SK-N-SH (cell line): ENCODE measurements around the gene C19orf44. TPM values are rescaled to one million over a fixed set of nuclear protein-coding genes. Genes with fewer than 3 reads are reported as not detected.

Experiments
- CTCF ChIA-PET: fragments of 300-600, 350-600 bp; formaldehyde crosslinking; extraction: SDS; loops from one replicate; lab custom pipeline; 2021; lab: Yijun Ruan, JAX
- POLR2A ChIA-PET: fragments of 350-600 bp; sonication (Branson Sonifier 250); formaldehyde crosslinking; extraction: SDS; loops from one replicate; lab custom pipeline; 2020; ENCODE audit warnings: antibody characterized with exemption, inconsistent platforms; lab: Yijun Ruan, JAX
- DNase-seq: peaks from one replicate; pipeline ENCODE4 v3.0.0; 2012
- H2AFZ ChIP-seq: fragments of 200-600 bp; sonication (generic); 2 replicates; pipeline ENCODE4 v1.8.1; 2016; ENCODE audit warnings: antibody characterized with exemption, mild to moderate bottlenecking, low read depth
- H3F3A ChIP-seq: fragments of 200-600 bp; sonication (generic); replicated peaks from 2 replicates; pipeline ENCODE3; 2016; ENCODE audit warnings: antibody characterized with exemption, mild to moderate bottlenecking; ENCODE audit not compliant: insufficient read depth
- H3K27ac ChIP-seq, 2 experiments: fragments of 200-500 bp in 1 of 2; fragments of 200-600 bp in 1 of 2; sonication (Bioruptor generic) in 1 of 2; sonication (generic), shearing (Covaris generic) in 1 of 2; 2 replicates each; pipeline versions ENCODE4 v1.5.1 to v1.6.1; 2014 to 2016; ENCODE audit warnings: low read depth in 2 of 2, inconsistent platforms in 1 of 2, low read length in 1 of 2, mild to moderate bottlenecking in 1 of 2, mixed read lengths in 1 of 2
- H3K27me3 ChIP-seq: fragments of 200-600 bp; sonication (generic), shearing (Covaris generic); 2 replicates; pipeline ENCODE4 v1.6.1; 2016; ENCODE audit warnings: mixed run types; ENCODE audit not compliant: insufficient read depth
- H3K36me3 ChIP-seq, 2 experiments: fragments of 200-500 bp in 1 of 2; fragments of 200-600 bp in 1 of 2; sonication (Bioruptor generic) in 1 of 2; sonication (generic) in 1 of 2; replicated peaks in 1 of 2; 2 replicates each; pipeline versions ENCODE3 to v1.5.1; 2014 to 2016; ENCODE audit warnings: low read length in 1 of 2, mild to moderate bottlenecking in 1 of 2; ENCODE audit not compliant: insufficient read depth in 2 of 2, control insufficient read depth in 1 of 2
- H3K4me1 ChIP-seq, 2 experiments: fragments of 200-500 bp in 1 of 2; fragments of 200-600 bp in 1 of 2; sonication (Bioruptor generic) in 1 of 2; sonication (generic), shearing (Covaris generic) in 1 of 2; 2 replicates each; pipeline versions ENCODE4 v1.5.1 to v1.6.1; 2014 to 2016; ENCODE audit warnings: low read depth in 1 of 2, low read length in 1 of 2, mixed run types in 1 of 2; ENCODE audit not compliant: insufficient read depth in 2 of 2, control insufficient read depth in 1 of 2
- H3K4me2 ChIP-seq: fragments of 200-600 bp; sonication (generic), shearing (Covaris generic); 2 replicates; pipeline ENCODE4 v1.6.1; 2017; ENCODE audit warnings: mixed run types
- H3K4me3 ChIP-seq, 2 experiments: fragments of 200-500 bp in 1 of 2; fragments of 200-600 bp in 1 of 2; sonication (Bioruptor generic) in 1 of 2; sonication (generic), shearing (Covaris generic) in 1 of 2; 2 replicates each; pipeline versions ENCODE4 v1.5.1 to v1.8.1; 2014 to 2016; ENCODE audit warnings: low read depth in 2 of 2, inconsistent platforms in 1 of 2, low read length in 1 of 2, mild to moderate bottlenecking in 1 of 2, mixed read lengths in 1 of 2, moderate library complexity in 1 of 2
- H3K79me2 ChIP-seq: fragments of 200-600 bp; sonication (generic); 2 replicates; pipeline ENCODE4 v1.8.1; 2017; ENCODE audit warnings: mild to moderate bottlenecking; ENCODE audit not compliant: insufficient read depth
- H3K9ac ChIP-seq: fragments of 200-600 bp; sonication (generic); 2 replicates; pipeline ENCODE4 v1.6.1; 2017; ENCODE audit warnings: mixed run types
- H3K9me2 ChIP-seq: fragments of 200-600 bp; sonication (generic); 2 replicates; pipeline ENCODE4 v1.6.1; 2017; ENCODE audit warnings: mixed run types
- H3K9me3 ChIP-seq: fragments of 200-600 bp; sonication (generic); 2 replicates; pipeline ENCODE4 v1.6.1; 2017; ENCODE audit warnings: mixed run types, mild to moderate bottlenecking, moderate library complexity
- H4K20me1 ChIP-seq: fragments of 200-600 bp; sonication (generic); 2 replicates; pipeline ENCODE4 v1.6.1; 2017; ENCODE audit warnings: mild to moderate bottlenecking, mixed run types; ENCODE audit not compliant: insufficient read depth
- ELF1 ChIP-seq: IDR thresholded peaks from 2 replicates; pipeline ENCODE4 v1.4.0; 2012
- EP300 ChIP-seq, 2 experiments: IDR thresholded peaks; 2 replicates each; pipeline versions ENCODE4 v1.4.0 to v1.6.1; 2012; ENCODE audit warnings: borderline replicate concordance in 1 of 2, low read depth in 1 of 2, low read length in 1 of 2
- FOSL2 ChIP-seq: IDR thresholded peaks from 2 replicates; pipeline ENCODE4 v1.4.0; 2012; ENCODE audit warnings: low read depth, mild to moderate bottlenecking, moderate library complexity, borderline replicate concordance
- FOXM1 ChIP-seq: IDR thresholded peaks from 2 replicates; pipeline ENCODE4 v1.4.0; 2012; ENCODE audit warnings: low read depth, mild to moderate bottlenecking
- GABPA ChIP-seq: IDR thresholded peaks from 2 replicates; pipeline ENCODE4 v1.4.0; 2012; ENCODE audit warnings: low read depth, mild to moderate bottlenecking
- GATA2 ChIP-seq: sonication (generic); formaldehyde crosslinking; IDR thresholded peaks from 2 replicates; pipeline ENCODE4 v1.5.0; 2020; ENCODE audit warnings: mild to moderate bottlenecking, missing genetic modification reagents
- MXI1 ChIP-seq: IDR thresholded peaks from 2 replicates; pipeline ENCODE4 v1.6.1; 2012; ENCODE audit warnings: mild to moderate bottlenecking, low read depth, low read length, improper control_type of control experiment
- NRF1 ChIP-seq: IDR thresholded peaks from 2 replicates; pipeline ENCODE4 v1.6.1; 2012; ENCODE audit warnings: low read depth, mild to moderate bottlenecking, low read length
- POLR2AphosphoS5 ChIP-seq: IDR thresholded peaks from 2 replicates; pipeline ENCODE4 v1.6.1; 2012; ENCODE audit warnings: low read depth, low read length
- RCOR1 ChIP-seq: fragments of 150-350 bp; IDR thresholded peaks from 2 replicates; pipeline ENCODE4 v1.6.1; 2017; ENCODE audit warnings: antibody characterized with exemption, low read length
- RFX5 ChIP-seq: IDR thresholded peaks from 2 replicates; pipeline ENCODE4 v1.6.1; 2012; ENCODE audit warnings: mild to moderate bottlenecking, improper control_type of control experiment, low read length
- RXRA ChIP-seq: IDR thresholded peaks from 2 replicates; pipeline ENCODE4 v1.4.0; 2012; ENCODE audit warnings: low read depth, mild to moderate bottlenecking, borderline replicate concordance
- TCF12 ChIP-seq: IDR thresholded peaks from 2 replicates; pipeline ENCODE4 v1.4.0; 2012
- TEAD4 ChIP-seq: IDR thresholded peaks from 2 replicates; pipeline ENCODE4 v1.4.0; 2012; ENCODE audit warnings: mild to moderate bottlenecking, borderline replicate concordance; ENCODE audit not compliant: insufficient read depth
- USF1 ChIP-seq: IDR thresholded peaks from 2 replicates; pipeline ENCODE4 v1.4.0; 2012; ENCODE audit warnings: low read depth, borderline replicate concordance
- YY1 ChIP-seq: IDR thresholded peaks from 2 replicates; pipeline ENCODE4 v1.4.0; 2012; ENCODE audit warnings: low read depth, mild to moderate bottlenecking
- ZBTB33 ChIP-seq: IDR thresholded peaks from 2 replicates; pipeline ENCODE4 v1.4.0; 2012; ENCODE audit warnings: low read depth, borderline replicate concordance
- WGBS: methylation state at CpG from one replicate; pipeline ENCODE4 v1.1.6; 2017; ENCODE audit warnings: low lambda C conversion rate; 5-methylcytosine and 5-hydroxymethylcytosine counted together
- polyA plus RNA-seq, 3 experiments: library from polyadenylated mRNA; depleted of rRNA; stranded (reverse); fragments of >200 nt; gene quantifications; 2 replicates each; pipeline ENCODE4 v1.2.3, GENCODE V29; 2012
- TF ChIP-seq, protein P1 (sequence below): IDR thresholded peaks from 2 replicates; pipeline ENCODE4; 2012

Gene C19orf44
- polyA plus RNA-seq, 1 of the 3 experiments (the other 2 are of a cell fraction): 6.0 TPM

DNA sequence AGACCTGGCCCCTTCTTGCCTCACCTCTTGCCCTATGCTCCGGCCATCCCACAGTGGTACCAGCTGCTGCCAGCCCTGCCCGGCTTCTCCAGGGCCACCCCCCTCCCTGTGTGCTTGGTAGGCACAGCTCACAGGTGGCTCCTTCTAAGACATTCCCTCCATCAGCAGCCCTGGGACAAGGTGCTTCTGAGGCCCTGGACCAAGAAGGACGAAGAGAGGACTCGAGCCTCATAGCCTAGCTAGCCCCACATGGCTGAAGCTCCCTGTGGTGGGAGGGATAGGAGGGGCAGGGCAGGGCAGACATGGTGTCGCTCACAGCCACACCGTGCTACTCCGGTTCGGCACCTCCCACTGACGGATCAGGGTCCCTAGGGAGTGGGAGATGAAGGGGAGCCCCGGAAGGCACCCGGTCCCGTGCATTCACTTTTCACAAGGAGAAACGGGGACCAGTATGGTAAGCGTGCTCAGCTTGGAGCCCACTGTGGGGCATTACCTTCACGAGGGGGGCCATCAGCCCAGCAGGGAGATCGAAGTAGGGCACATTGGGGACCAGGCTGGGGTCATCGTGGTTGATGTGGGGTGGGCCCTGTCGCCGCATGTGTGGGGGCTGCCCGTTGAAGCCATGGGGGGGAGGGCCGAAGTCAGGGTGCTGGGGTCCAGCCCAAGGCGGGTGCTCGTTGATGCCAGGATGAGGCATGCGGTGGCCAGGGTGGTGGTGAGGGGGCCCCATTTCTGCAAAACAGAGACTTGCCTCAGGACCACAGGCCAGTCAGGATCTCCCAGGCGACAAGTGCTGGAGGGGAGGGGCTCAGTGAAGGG is 26.6 kb downstream of the C19orf44 start:
- Histone ChIP-seq H3F3A (peaks cover 6% of the 10 kb centered on the region), H3K9me2 (no peaks in the 10 kb centered on the region), H3K27ac (no peak overlapping the region), H3K36me3 (peaks cover 29 to 82% of the 10 kb centered on the region in 2 experiments), H3K4me1 (no peaks in the 10 kb centered on the region), H3K9me3 (no peaks in the 10 kb centered on the region), H3K4me2 (no peak overlapping the region), H2AFZ (no peak overlapping the region), H3K27me3 (no peaks in the 10 kb centered on the region), H4K20me1 (0 out of 2 replicates have a peak, but pooled peaks cover 6% of the 10 kb centered on the region)
- ChIA-PET CTCF (interaction anchor here (1.8 kb wide), 1 partner anchor 81 kb away, joined by 6 read pairs; no protein-coding TSS in a partner anchor), POLR2A (no interaction called here)
- no peak for TF ChIP-seq FOXM1
- no peak for TF ChIP-seq RFX5
- no peak for TF ChIP-seq GATA2 (CRISPR knock-in tag)
- TF ChIP-seq MXI1: no peak
- TF ChIP-seq FOSL2: no peak
- no peak for TF ChIP-seq ZBTB33
- no peak for TF ChIP-seq GABPA
- TF ChIP-seq RXRA: no peak
- TF ChIP-seq YY1: no peak
- TF ChIP-seq RCOR1: no peak
- no peak for TF ChIP-seq NRF1
- no peak for TF ChIP-seq ELF1
- TF ChIP-seq POLR2AphosphoS5: no peak
- TF ChIP-seq TEAD4: no peak
- TF ChIP-seq, all 33 proteins: peak for 0
- 99% methylated on average over 14 of the region's 25 CpGs for WGBS
- Histone ChIP-seq H3K4me3 (no peak overlapping the region), H3K79me2 (0 out of 2 replicates have a peak, but pooled peaks cover 5% of the 10 kb centered on the region), H3K9ac (no peak overlapping the region)
- DNase-seq: no peak

GRCh38 chr19:16524991-16525734 is 29.0 kb downstream of the C19orf44 start:
- Histone ChIP-seq H4K20me1 (no peaks in the 10 kb centered on the region), H3K4me2 (no peak overlapping the region), H3K79me2 (0 out of 2 replicates have a peak, but pooled peaks cover 5% of the 10 kb centered on the region), H3K36me3 (peaks cover 30 to 78% of the 10 kb centered on the region in 2 experiments), H3K4me1 (no peaks in the 10 kb centered on the region), H3K4me3 (no peak overlapping the region), H2AFZ (no peak overlapping the region), H3K9ac (no peak overlapping the region), H3K9me3 (no peaks in the 10 kb centered on the region), H3K27ac (no peak overlapping the region), H3F3A (no peaks in the 10 kb centered on the region), H3K9me2 (no peaks in the 10 kb centered on the region), H3K27me3 (no peaks in the 10 kb centered on the region)
- POLR2A ChIA-PET: no interaction called here
- 94% methylated on average over 16 of the region's 54 CpGs for WGBS
- CTCF ChIA-PET: interaction anchor here (0.9 kb wide), 1 partner anchor 16 kb away, joined by 3 read pairs; no protein-coding TSS in a partner anchor
- TF ChIP-seq TCF12 (no peak), FOXM1 (no peak), EP300 (IDR thresholded peaks at IDR 0.05; ENCODE audit: borderline replicate concordance in 1 of 2, low read depth in 1 of 2, low read length in 1 of 2) (no peak), RFX5 (no peak), USF1 (no peak), RCOR1 (no peak)
- TF ChIP-seq, protein P1, sequence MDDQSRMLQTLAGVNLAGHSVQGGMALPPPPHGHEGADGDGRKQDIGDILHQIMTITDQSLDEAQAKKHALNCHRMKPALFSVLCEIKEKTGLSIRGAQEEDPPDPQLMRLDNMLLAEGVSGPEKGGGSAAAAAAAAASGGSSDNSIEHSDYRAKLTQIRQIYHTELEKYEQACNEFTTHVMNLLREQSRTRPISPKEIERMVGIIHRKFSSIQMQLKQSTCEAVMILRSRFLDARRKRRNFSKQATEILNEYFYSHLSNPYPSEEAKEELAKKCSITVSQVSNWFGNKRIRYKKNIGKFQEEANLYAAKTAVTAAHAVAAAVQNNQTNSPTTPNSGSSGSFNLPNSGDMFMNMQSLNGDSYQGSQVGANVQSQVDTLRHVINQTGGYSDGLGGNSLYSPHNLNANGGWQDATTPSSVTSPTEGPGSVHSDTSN: no peak
- no peak for DNase-seq
